HepG2 (cell line): ENCODE results near the gene ASTN2. TPM values are rescaled to one million over a fixed set of nuclear protein-coding genes. Genes with fewer than 3 reads are reported as not detected.

Experiments
- ATAD3A ChIP-seq: sonication (generic); formaldehyde crosslinking; IDR thresholded peaks from 2 replicates; pipeline ENCODE4 v1.4.0; 2020; ENCODE audit warnings: missing genetic modification reagents
- BRD4 ChIP-seq: sonication (generic); formaldehyde crosslinking; IDR thresholded peaks from 2 replicates; pipeline ENCODE4 v1.4.0; 2020; ENCODE audit warnings: missing genetic modification reagents
- FOSL2 ChIP-seq: sonication (generic); formaldehyde crosslinking; IDR thresholded peaks from 2 replicates; pipeline ENCODE4 v1.4.0; 2020; ENCODE audit warnings: missing genetic modification reagents
- FOXO1 ChIP-seq: sonication (generic); formaldehyde crosslinking; IDR thresholded peaks from 2 replicates; pipeline ENCODE4 v1.4.0; 2020; ENCODE audit warnings: missing genetic modification reagents
- KLF12 ChIP-seq: sonication (generic); formaldehyde crosslinking; IDR thresholded peaks from 2 replicates; pipeline ENCODE4 v1.4.0; 2020; ENCODE audit warnings: missing genetic modification reagents, borderline replicate concordance
- MEF2D ChIP-seq: sonication (generic); formaldehyde crosslinking; IDR thresholded peaks from 2 replicates; pipeline ENCODE4 v1.5.1; 2020; ENCODE audit warnings: mild to moderate bottlenecking, missing genetic modification reagents
- NCOR1 ChIP-seq: fragments of 200-600 bp; sonication (generic); IDR thresholded peaks from 2 replicates; pipeline ENCODE4 v1.7.0; 2017; ENCODE audit warnings: antibody characterized with exemption, low read length, borderline replicate concordance
- SIN3B ChIP-seq: fragments of 150-350 bp; IDR thresholded peaks from 2 replicates; pipeline ENCODE4 v1.6.1; 2014; ENCODE audit warnings: low read length
- TCF12 ChIP-seq, 2 experiments: fragments of 450-650 bp in 1 of 2; sonication (generic) in 1 of 2; formaldehyde crosslinking in 1 of 2; IDR thresholded peaks; 2 replicates each; pipeline versions ENCODE4 v1.6.1 to v1.8.0; 2017 to 2022; ENCODE audit warnings: antibody characterized with exemption in 1 of 2, mild to moderate bottlenecking in 1 of 2, missing genetic modification reagents in 1 of 2, moderate library complexity in 1 of 2
- ZNF124 ChIP-seq: sonication (generic); formaldehyde crosslinking; IDR thresholded peaks from 2 replicates; pipeline ENCODE4 v1.4.0; 2020; ENCODE audit warnings: missing genetic modification reagents
- ZNF296 ChIP-seq: sonication (generic); formaldehyde crosslinking; conservative IDR thresholded peaks from 2 replicates; pipeline ENCODE4 v1.5.0; 2020; ENCODE audit warnings: mild to moderate bottlenecking, missing genetic modification reagents
- ZNF484 ChIP-seq: sonication (generic); formaldehyde crosslinking; IDR thresholded peaks from 2 replicates; pipeline ENCODE4 v1.5.1; 2020; ENCODE audit warnings: mild to moderate bottlenecking, low read depth, missing genetic modification reagents, borderline replicate concordance
- ZNF749 ChIP-seq: sonication (generic); formaldehyde crosslinking; IDR thresholded peaks from 2 replicates; pipeline ENCODE4 v1.8.0; 2022; ENCODE audit warnings: mild to moderate bottlenecking, missing genetic modification reagents, moderate library complexity, borderline replicate concordance
- polyA plus RNA-seq, 8 experiments: library from polyadenylated mRNA; depleted of rRNA in 3 of 8; stranded (reverse) in 7 of 8; unstranded in 1 of 8; fragments of >200 nt; fragmentation: Illumina TruSeq in 4 of 8; extraction: Trizol in 4 of 8; gene quantifications; 2 replicates each; pipeline versions ENCODE4 v1.2.1 to v1.2.3, GENCODE V29; 2011 to 2016; ENCODE audit warnings: low read depth in 4 of 8, missing spikeins in 1 of 8, mixed read lengths in 1 of 8; ENCODE audit not compliant: insufficient read depth in 1 of 8
- total RNA-seq, 5 experiments: library from RNA; depleted of rRNA; stranded (reverse); fragments of >200 nt; fragmentation: Illumina TruSeq; extraction: Trizol; gene quantifications; 2 replicates each; pipeline ENCODE4 v1.2.3, GENCODE V29; 2016; ENCODE audit warnings: low read depth in 1 of 5
- TF ChIP-seq, protein P1 (sequence below): sonication (generic); formaldehyde crosslinking; IDR thresholded peaks from 2 replicates; pipeline ENCODE4 v1.8.1; 2022; ENCODE audit warnings: mild to moderate bottlenecking, missing genetic modification reagents
- TF ChIP-seq, protein P2 (sequence below): sonication (generic); formaldehyde crosslinking; IDR thresholded peaks from 2 replicates; pipeline ENCODE4 v1.5.1; 2020; ENCODE audit warnings: missing genetic modification reagents, mild to moderate bottlenecking, borderline replicate concordance
- TF ChIP-seq, protein P3 (sequence below): sonication (generic); formaldehyde crosslinking; IDR thresholded peaks from 2 replicates; pipeline ENCODE4 v1.5.1; 2020; ENCODE audit warnings: mild to moderate bottlenecking, missing genetic modification reagents, borderline replicate concordance
- TF ChIP-seq, protein P4 (sequence below): sonication (generic); formaldehyde crosslinking; IDR thresholded peaks from 2 replicates; pipeline ENCODE4 v1.4.0; 2020; ENCODE audit warnings: mild to moderate bottlenecking, missing genetic modification reagents

Gene ASTN2
- total and polyA plus RNA-seq, 2 of the 13 experiments (the other 11 are each of a cell fraction or from before 2014, with no cell fraction given), result 5.2 to 13.5 TPM

DNA sequence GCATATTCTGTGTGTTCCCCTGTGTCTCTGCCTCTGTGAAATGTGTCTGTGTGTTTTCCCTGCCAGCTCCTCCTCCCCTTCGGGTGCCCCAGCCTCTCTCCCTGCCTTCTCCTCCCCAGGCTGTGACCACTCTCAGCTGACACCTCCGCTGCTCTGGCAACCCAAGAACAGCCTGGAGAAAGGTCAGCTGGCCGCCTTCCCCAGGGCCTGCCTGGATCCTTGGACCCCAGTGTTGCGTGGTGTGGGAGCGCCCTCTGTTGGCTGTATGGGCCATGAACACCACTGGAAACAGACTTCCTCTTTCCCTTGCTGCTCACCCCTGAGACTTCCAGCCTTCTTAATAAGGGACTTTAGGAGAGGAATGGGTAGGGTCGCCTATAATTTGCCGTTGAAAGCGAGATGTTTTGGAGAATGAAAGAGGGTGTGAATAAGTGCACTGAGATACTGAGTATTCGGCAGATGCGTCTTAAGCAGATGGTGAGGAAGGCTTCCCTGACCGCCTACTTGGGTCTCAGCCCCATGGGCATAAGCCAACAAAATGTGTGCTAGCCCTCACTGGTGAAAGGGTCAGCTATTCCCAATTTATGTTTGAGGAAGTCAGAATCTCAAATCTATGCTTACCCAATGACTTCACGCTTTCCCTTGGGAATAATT lies 842.6 kb downstream of the ASTN2 start (continued):
- TF ChIP-seq, protein P1, sequence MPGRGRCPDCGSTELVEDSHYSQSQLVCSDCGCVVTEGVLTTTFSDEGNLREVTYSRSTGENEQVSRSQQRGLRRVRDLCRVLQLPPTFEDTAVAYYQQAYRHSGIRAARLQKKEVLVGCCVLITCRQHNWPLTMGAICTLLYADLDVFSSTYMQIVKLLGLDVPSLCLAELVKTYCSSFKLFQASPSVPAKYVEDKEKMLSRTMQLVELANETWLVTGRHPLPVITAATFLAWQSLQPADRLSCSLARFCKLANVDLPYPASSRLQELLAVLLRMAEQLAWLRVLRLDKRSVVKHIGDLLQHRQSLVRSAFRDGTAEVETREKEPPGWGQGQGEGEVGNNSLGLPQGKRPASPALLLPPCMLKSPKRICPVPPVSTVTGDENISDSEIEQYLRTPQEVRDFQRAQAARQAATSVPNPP (CRISPR knock-in tag), result no peak
- TF ChIP-seq FOSL2 (CRISPR knock-in tag) (peak; percentile 58; the same call in 1 of the 2 replicates), NCOR1 (no peak), FOXO1 (CRISPR knock-in tag) (peak; percentile 36; the same call in 1 of the 2 replicates), ZNF124 (no peak), ZNF749 (CRISPR knock-in tag) (no peak), ZNF484 (CRISPR knock-in tag) (no peak), SIN3B (peak; percentile 26; the same call in 1 of the 2 replicates), ZNF296 (no peak), TCF12 (IDR thresholded peaks at IDR 0.05) (no peak), TCF12 (CRISPR knock-in tag; IDR thresholded peaks at IDR 0.05) (no peak), ATAD3A (no peak), KLF12 (no peak), BRD4 (no peak), MEF2D (CRISPR knock-in tag) (0 out of 2 replicates have a peak, but pooled peaks have one; percentile 42)
- TF ChIP-seq, protein P2, sequence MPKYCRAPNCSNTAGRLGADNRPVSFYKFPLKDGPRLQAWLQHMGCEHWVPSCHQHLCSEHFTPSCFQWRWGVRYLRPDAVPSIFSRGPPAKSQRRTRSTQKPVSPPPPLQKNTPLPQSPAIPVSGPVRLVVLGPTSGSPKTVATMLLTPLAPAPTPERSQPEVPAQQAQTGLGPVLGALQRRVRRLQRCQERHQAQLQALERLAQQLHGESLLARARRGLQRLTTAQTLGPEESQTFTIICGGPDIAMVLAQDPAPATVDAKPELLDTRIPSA, result no peak
- TF ChIP-seq, protein P3, sequence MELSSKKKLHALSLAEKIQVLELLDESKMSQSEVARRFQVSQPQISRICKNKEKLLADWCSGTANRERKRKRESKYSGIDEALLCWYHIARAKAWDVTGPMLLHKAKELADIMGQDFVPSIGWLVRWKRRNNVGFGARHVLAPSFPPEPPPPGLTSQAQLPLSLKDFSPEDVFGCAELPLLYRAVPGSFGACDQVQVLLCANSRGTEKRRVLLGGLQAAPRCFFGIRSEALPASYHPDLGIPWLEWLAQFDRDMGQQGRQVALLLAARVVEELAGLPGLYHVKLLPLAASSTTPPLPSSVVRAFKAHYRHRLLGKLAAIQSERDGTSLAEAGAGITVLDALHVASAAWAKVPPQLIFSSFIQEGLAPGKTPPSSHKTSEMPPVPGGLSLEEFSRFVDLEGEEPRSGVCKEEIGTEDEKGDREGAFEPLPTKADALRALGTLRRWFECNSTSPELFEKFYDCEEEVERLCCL (CRISPR knock-in tag), result no peak
- TF ChIP-seq, protein P4, sequence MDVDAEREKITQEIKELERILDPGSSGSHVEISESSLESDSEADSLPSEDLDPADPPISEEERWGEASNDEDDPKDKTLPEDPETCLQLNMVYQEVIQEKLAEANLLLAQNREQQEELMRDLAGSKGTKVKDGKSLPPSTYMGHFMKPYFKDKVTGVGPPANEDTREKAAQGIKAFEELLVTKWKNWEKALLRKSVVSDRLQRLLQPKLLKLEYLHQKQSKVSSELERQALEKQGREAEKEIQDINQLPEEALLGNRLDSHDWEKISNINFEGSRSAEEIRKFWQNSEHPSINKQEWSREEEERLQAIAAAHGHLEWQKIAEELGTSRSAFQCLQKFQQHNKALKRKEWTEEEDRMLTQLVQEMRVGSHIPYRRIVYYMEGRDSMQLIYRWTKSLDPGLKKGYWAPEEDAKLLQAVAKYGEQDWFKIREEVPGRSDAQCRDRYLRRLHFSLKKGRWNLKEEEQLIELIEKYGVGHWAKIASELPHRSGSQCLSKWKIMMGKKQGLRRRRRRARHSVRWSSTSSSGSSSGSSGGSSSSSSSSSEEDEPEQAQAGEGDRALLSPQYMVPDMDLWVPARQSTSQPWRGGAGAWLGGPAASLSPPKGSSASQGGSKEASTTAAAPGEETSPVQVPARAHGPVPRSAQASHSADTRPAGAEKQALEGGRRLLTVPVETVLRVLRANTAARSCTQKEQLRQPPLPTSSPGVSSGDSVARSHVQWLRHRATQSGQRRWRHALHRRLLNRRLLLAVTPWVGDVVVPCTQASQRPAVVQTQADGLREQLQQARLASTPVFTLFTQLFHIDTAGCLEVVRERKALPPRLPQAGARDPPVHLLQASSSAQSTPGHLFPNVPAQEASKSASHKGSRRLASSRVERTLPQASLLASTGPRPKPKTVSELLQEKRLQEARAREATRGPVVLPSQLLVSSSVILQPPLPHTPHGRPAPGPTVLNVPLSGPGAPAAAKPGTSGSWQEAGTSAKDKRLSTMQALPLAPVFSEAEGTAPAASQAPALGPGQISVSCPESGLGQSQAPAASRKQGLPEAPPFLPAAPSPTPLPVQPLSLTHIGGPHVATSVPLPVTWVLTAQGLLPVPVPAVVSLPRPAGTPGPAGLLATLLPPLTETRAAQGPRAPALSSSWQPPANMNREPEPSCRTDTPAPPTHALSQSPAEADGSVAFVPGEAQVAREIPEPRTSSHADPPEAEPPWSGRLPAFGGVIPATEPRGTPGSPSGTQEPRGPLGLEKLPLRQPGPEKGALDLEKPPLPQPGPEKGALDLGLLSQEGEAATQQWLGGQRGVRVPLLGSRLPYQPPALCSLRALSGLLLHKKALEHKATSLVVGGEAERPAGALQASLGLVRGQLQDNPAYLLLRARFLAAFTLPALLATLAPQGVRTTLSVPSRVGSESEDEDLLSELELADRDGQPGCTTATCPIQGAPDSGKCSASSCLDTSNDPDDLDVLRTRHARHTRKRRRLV (CRISPR knock-in tag), result no peak
